Measurements from ENCODE around the gene TGFA.

Gene TGFA

GRCh38 chr2:70513738-70514137 is 39.9 kb downstream of the TGFA start:
- Histone ChIP-seq H2BK5ac (ENCODE audit: low read length) (no peak overlapping the region), H3K79me1 (ENCODE audit: low read depth, low read length) (no peaks in the 10 kb centered on the region), H3K23ac (ENCODE audit: low read depth, low read length, poor library complexity) (no peak overlapping the region), H2BK12ac (ENCODE audit: low read length) (no peak overlapping the region), H3K9ac (ENCODE audit: low read depth, low read length, poor library complexity) (no peak overlapping the region), H2AK5ac (ENCODE audit: low read depth, low read length) (no peak overlapping the region), H3K18ac (ENCODE audit: low read length) (no peak overlapping the region), H3K4me1 (ENCODE audit: control insufficient read depth in 2 of 2, insufficient read depth in 1 of 2, low read depth in 1 of 2, low read length in 2 of 2) (peaks cover 0 to 2% of the 10 kb centered on the region in 2 donors), H2BK15ac (ENCODE audit: low read length) (no peak overlapping the region), H3K14ac (ENCODE audit: low read length) (no peak overlapping the region), H4K8ac (ENCODE audit: low read depth, low read length) (no peak overlapping the region), H4K91ac (ENCODE audit: low read depth, low read length, poor library complexity) (no peak overlapping the region), H3K27me3 (ENCODE audit: control insufficient read depth in 3 of 3, insufficient read depth in 3 of 3, low read depth in 1 of 3, low read length in 3 of 3) (peaks cover 0 to 16% (median 0%) of the 10 kb centered on the region in 3 experiments), H3K9me3 (replicated peaks in 1 of 2; ENCODE audit: control insufficient read depth in 2 of 2, insufficient read depth in 1 of 2, low read depth in 1 of 2, low read length in 2 of 2) (no peaks in the 10 kb centered on the region), H2BK120ac (ENCODE audit: low read depth, low read length) (no peak overlapping the region), H3K4ac (ENCODE audit: low read length) (no peak overlapping the region), H3K27ac (replicated peaks; ENCODE audit: low read length) (no peak overlapping the region), H3K4me2 (ENCODE audit: insufficient read depth, low read length, poor library complexity, severe bottlenecking) (no peak overlapping the region), H3K36me3 (replicated peaks in 1 of 2; ENCODE audit: control insufficient read depth in 2 of 2, insufficient read depth in 2 of 2, low read length in 2 of 2) (no peaks in the 10 kb centered on the region), H2AFZ (ENCODE audit: low read length) (no peak overlapping the region), H3K4me3 (ENCODE audit: low read length in 2 of 2) (no peak overlapping the region)
- no CpG with 5 or more reads among the region's 4 CpGs for WGBS, 2 donors (ENCODE audit: extremely low coverage in 2 of 2, insufficient read length in 2 of 2, insufficient replicate concordance in 1 of 2)
- no peak for DNase-seq (ENCODE audit: low spot score)

GRCh38 chr2:70511971-70512729 is 41.5 kb downstream of the TGFA start:
- Histone ChIP-seq H3K4ac (ENCODE audit: low read length) (no peak overlapping the region), H3K23ac (ENCODE audit: low read depth, low read length, poor library complexity) (no peak overlapping the region), H3K36me3 (replicated peaks in 1 of 2; ENCODE audit: control insufficient read depth in 2 of 2, insufficient read depth in 2 of 2, low read length in 2 of 2) (no peaks in the 10 kb centered on the region), H2AK5ac (ENCODE audit: low read depth, low read length) (no peak overlapping the region), H4K8ac (ENCODE audit: low read depth, low read length) (no peak overlapping the region), H2AFZ (ENCODE audit: low read length) (no peak overlapping the region), H2BK5ac (ENCODE audit: low read length) (no peak overlapping the region), H3K9ac (ENCODE audit: low read depth, low read length, poor library complexity) (no peak overlapping the region), H3K4me3 (ENCODE audit: low read length in 2 of 2) (no peak overlapping the region), H3K79me1 (ENCODE audit: low read depth, low read length) (no peaks in the 10 kb centered on the region), H3K18ac (ENCODE audit: low read length) (no peak overlapping the region), H3K9me3 (replicated peaks in 1 of 2; ENCODE audit: control insufficient read depth in 2 of 2, insufficient read depth in 1 of 2, low read depth in 1 of 2, low read length in 2 of 2) (no peaks in the 10 kb centered on the region), H4K91ac (ENCODE audit: low read depth, low read length, poor library complexity) (no peak overlapping the region), H3K27ac (replicated peaks; ENCODE audit: low read length) (no peak overlapping the region), H2BK12ac (ENCODE audit: low read length) (no peak overlapping the region), H3K14ac (ENCODE audit: low read length) (no peak overlapping the region), H2BK120ac (ENCODE audit: low read depth, low read length) (no peak overlapping the region), H2BK15ac (ENCODE audit: low read length) (no peak overlapping the region), H3K4me2 (ENCODE audit: insufficient read depth, low read length, poor library complexity, severe bottlenecking) (no peak overlapping the region), H3K4me1 (ENCODE audit: control insufficient read depth in 2 of 2, insufficient read depth in 1 of 2, low read depth in 1 of 2, low read length in 2 of 2) (peaks cover 0 to 2% of the 10 kb centered on the region in 2 donors), H3K27me3 (ENCODE audit: control insufficient read depth in 3 of 3, insufficient read depth in 3 of 3, low read depth in 1 of 3, low read length in 3 of 3) (peaks cover 0 to 16% (median 0%) of the 10 kb centered on the region in 3 experiments)
- no peak for DNase-seq (ENCODE audit: low spot score)
- no CpG with 5 or more reads among the region's 8 CpGs for WGBS, 2 donors (ENCODE audit: extremely low coverage in 2 of 2, insufficient read length in 2 of 2, insufficient replicate concordance in 1 of 2)

GRCh38 chr2:70510313-70510712 is 43.3 kb downstream of the TGFA start:
- Histone ChIP-seq H2AFZ (ENCODE audit: low read length) (no peak overlapping the region), H2BK12ac (ENCODE audit: low read length) (no peak overlapping the region), H2AK5ac (ENCODE audit: low read depth, low read length) (no peak overlapping the region), H2BK15ac (ENCODE audit: low read length) (no peak overlapping the region), H3K4ac (ENCODE audit: low read length) (no peak overlapping the region), H3K27me3 (ENCODE audit: control insufficient read depth in 3 of 3, insufficient read depth in 3 of 3, low read depth in 1 of 3, low read length in 3 of 3) (peaks cover 0 to 17% (median 0%) of the 10 kb centered on the region in 3 experiments), H3K36me3 (replicated peaks in 1 of 2; ENCODE audit: control insufficient read depth in 2 of 2, insufficient read depth in 2 of 2, low read length in 2 of 2) (no peaks in the 10 kb centered on the region), H2BK5ac (ENCODE audit: low read length) (no peak overlapping the region), H2BK120ac (ENCODE audit: low read depth, low read length) (no peak overlapping the region), H3K23ac (ENCODE audit: low read depth, low read length, poor library complexity) (no peak overlapping the region), H3K9ac (ENCODE audit: low read depth, low read length, poor library complexity) (no peak overlapping the region), H3K14ac (ENCODE audit: low read length) (no peak overlapping the region), H3K4me3 (ENCODE audit: low read length in 2 of 2) (no peak overlapping the region), H3K4me1 (ENCODE audit: control insufficient read depth in 2 of 2, insufficient read depth in 1 of 2, low read depth in 1 of 2, low read length in 2 of 2) (peaks cover 0 to 2% of the 10 kb centered on the region in 2 donors), H3K9me3 (replicated peaks in 1 of 2; ENCODE audit: control insufficient read depth in 2 of 2, insufficient read depth in 1 of 2, low read depth in 1 of 2, low read length in 2 of 2) (no peaks in the 10 kb centered on the region), H3K27ac (replicated peaks; ENCODE audit: low read length) (no peak overlapping the region), H3K4me2 (ENCODE audit: insufficient read depth, low read length, poor library complexity, severe bottlenecking) (no peak overlapping the region), H4K8ac (ENCODE audit: low read depth, low read length) (no peak overlapping the region), H4K91ac (ENCODE audit: low read depth, low read length, poor library complexity) (no peak overlapping the region), H3K79me1 (ENCODE audit: low read depth, low read length) (no peaks in the 10 kb centered on the region), H3K18ac (ENCODE audit: low read length) (no peak overlapping the region)
- no CpG with 5 or more reads among the region's 1 CpG for WGBS, 2 donors (ENCODE audit: extremely low coverage in 2 of 2, insufficient read length in 2 of 2, insufficient replicate concordance in 1 of 2)
- no peak for DNase-seq (ENCODE audit: low spot score)

GRCh38 chr2:70509565-70509964 is 44.1 kb downstream of the TGFA start:
- Histone ChIP-seq H3K36me3 (replicated peaks in 1 of 2; ENCODE audit: control insufficient read depth in 2 of 2, insufficient read depth in 2 of 2, low read length in 2 of 2) (no peaks in the 10 kb centered on the region), H2BK12ac (ENCODE audit: low read length) (no peak overlapping the region)

More at GRCh38 chr2:70509565-70509964, 44.1 kb downstream of the TGFA start:
- Histone ChIP-seq H2BK5ac (ENCODE audit: low read length) (no peak overlapping the region), H3K79me1 (ENCODE audit: low read depth, low read length) (no peaks in the 10 kb centered on the region), H3K18ac (ENCODE audit: low read length) (no peak overlapping the region), H3K4me2 (ENCODE audit: insufficient read depth, low read length, poor library complexity, severe bottlenecking) (no peak overlapping the region), H2AK5ac (ENCODE audit: low read depth, low read length) (no peak overlapping the region), H2AFZ (ENCODE audit: low read length) (no peak overlapping the region), H3K14ac (ENCODE audit: low read length) (no peak overlapping the region), H2BK120ac (ENCODE audit: low read depth, low read length) (no peak overlapping the region), H3K27ac (replicated peaks; ENCODE audit: low read length) (no peak overlapping the region), H3K9ac (ENCODE audit: low read depth, low read length, poor library complexity) (no peak overlapping the region), H2BK15ac (ENCODE audit: low read length) (no peak overlapping the region), H3K4ac (ENCODE audit: low read length) (no peak overlapping the region), H3K4me1 (ENCODE audit: control insufficient read depth in 2 of 2, insufficient read depth in 1 of 2, low read depth in 1 of 2, low read length in 2 of 2) (peaks cover 0 to 2% of the 10 kb centered on the region in 2 donors), H3K23ac (ENCODE audit: low read depth, low read length, poor library complexity) (no peak overlapping the region), H4K91ac (ENCODE audit: low read depth, low read length, poor library complexity) (no peak overlapping the region), H3K9me3 (replicated peaks in 1 of 2; ENCODE audit: control insufficient read depth in 2 of 2, insufficient read depth in 1 of 2, low read depth in 1 of 2, low read length in 2 of 2) (no peaks in the 10 kb centered on the region), H3K4me3 (ENCODE audit: low read length in 2 of 2) (no peak overlapping the region), H4K8ac (ENCODE audit: low read depth, low read length) (no peak overlapping the region), H3K27me3 (ENCODE audit: control insufficient read depth in 3 of 3, insufficient read depth in 3 of 3, low read depth in 1 of 3, low read length in 3 of 3) (peaks cover 0 to 19% (median 0%) of the 10 kb centered on the region in 3 experiments)
- no CpG with 5 or more reads among the region's 3 CpGs for WGBS, 2 donors (ENCODE audit: extremely low coverage in 2 of 2, insufficient read length in 2 of 2, insufficient replicate concordance in 1 of 2)
- no peak for DNase-seq (ENCODE audit: low spot score)
